Retinal pigment epithelial cell (primary cell): ENCODE results near the gene C14orf119.

Experiments used
- DNase-seq: peaks from one replicate; pipeline ENCODE4 v3.0.0-alpha.2; 2010; ENCODE audit warnings: low read depth
- H3K4me3 ChIP-seq: 2 replicates; pipeline ENCODE4 v1.5.1; 2011; ENCODE audit warnings: mild to moderate bottlenecking, low read length, control low read depth, moderate library complexity
- CTCF ChIP-seq: conservative IDR thresholded peaks from 2 replicates; pipeline ENCODE4 v1.5.1; 2011; ENCODE audit warnings: low read depth, low read length, control low read depth, inconsistent platforms

The C14orf119 gene

GRCh38 chr14:23080474-23080873 is 14.8 kb upstream of the C14orf119 start:
- no peak for TF ChIP-seq CTCF
- no peak for DNase-seq
- no peak overlapping the region for H3K4me3 ChIP-seq

GRCh38 chr14:23085458-23085857 is 9.8 kb upstream of the C14orf119 start:
- no peak overlapping the region for H3K4me3 ChIP-seq
- no peak for TF ChIP-seq CTCF
- no peak for DNase-seq

GRCh38 chr14:23086565-23086964 is 8.7 kb upstream of the C14orf119 start:
- no peak overlapping the region for H3K4me3 ChIP-seq
- TF ChIP-seq CTCF: no peak
- no peak for DNase-seq

GRCh38 chr14:23089498-23090253 is 5.6 kb upstream of the C14orf119 start:
- H3K4me3 ChIP-seq: no peak overlapping the region
- no peak for DNase-seq
- no peak for TF ChIP-seq CTCF

GRCh38 chr14:23090254-23090636 is 5.1 kb upstream of the C14orf119 start:
- no peak for DNase-seq
- H3K4me3 ChIP-seq: no peak overlapping the region
- no peak for TF ChIP-seq CTCF

GRCh38 chr14:23091294-23092225 is 3.7 kb upstream of the C14orf119 start:
- TF ChIP-seq CTCF: no peak
- H3K4me3 ChIP-seq: no peak overlapping the region
- DNase-seq: no peak

- TF ChIP-seq CTCF: no peak
- no peak for DNase-seq
- H3K4me3 ChIP-seq: peak overlapping the region; percentile 98
Observed at GRCh38 chr14:23093104-23093503, 2.2 kb upstream of the C14orf119 start.
